CD14-positive monocyte (primary cell): ENCODE data around the gene CRYGA. TPM values are rescaled to one million over a fixed set of nuclear protein-coding genes. Genes with fewer than 3 reads are reported as not detected.

Experiments
- DNase-seq, 3 donors: peaks; one replicate each; pipeline ENCODE4 v3.0.0-alpha.2; 2011 to 2022
- H2AFZ ChIP-seq: 2 replicates; pipeline ENCODE4 v1.6.0; 2012; ENCODE audit warnings: mild to moderate bottlenecking, low read depth, low read length, inconsistent platforms; ENCODE audit not compliant: insufficient read depth, poor library complexity, severe bottlenecking
- H3K27ac ChIP-seq, 2 donors: 1 replicate in 1 of 2; 2 replicates in 1 of 2; pipeline ENCODE4 v1.5.1; 2012 to 2013; ENCODE audit warnings: low read length in 2 of 2, control low read depth in 1 of 2, inconsistent platforms in 1 of 2, low read depth in 1 of 2, mild to moderate bottlenecking in 1 of 2
- H3K27me3 ChIP-seq, 2 donors: one replicate each; pipeline versions ENCODE4 v1.6.0 to v1.6.1; 2011 to 2013; ENCODE audit warnings: low read length in 2 of 2; ENCODE audit not compliant: control insufficient read depth in 2 of 2, insufficient read depth in 2 of 2
- H3K36me3 ChIP-seq, 2 donors: replicated peaks in 1 of 2; 1 replicate in 1 of 2; 2 replicates in 1 of 2; pipeline versions ENCODE4 v1.5.1 to v1.6.1; 2012 to 2013; ENCODE audit warnings: low read length in 2 of 2, control low read depth in 1 of 2, inconsistent platforms in 1 of 2, mild to moderate bottlenecking in 1 of 2; ENCODE audit not compliant: insufficient read depth in 2 of 2, control insufficient read depth in 1 of 2
- H3K4me1 ChIP-seq, 2 donors: 1 replicate in 1 of 2; 2 replicates in 1 of 2; pipeline versions ENCODE4 v1.5.1 to v1.6.1; 2012 to 2013; ENCODE audit warnings: low read length in 2 of 2, control low read depth in 1 of 2, inconsistent platforms in 1 of 2, mild to moderate bottlenecking in 1 of 2, moderate library complexity in 1 of 2; ENCODE audit not compliant: insufficient read depth in 2 of 2, control insufficient read depth in 1 of 2
- H3K4me2 ChIP-seq: replicated peaks from 2 replicates; pipeline ENCODE3; 2012; ENCODE audit warnings: low read length, moderate library complexity, mild to moderate bottlenecking; ENCODE audit not compliant: poor library complexity, severe bottlenecking; ENCODE audit errors: extremely low read depth
- H3K4me3 ChIP-seq, 3 experiments: fragments of 200-600 bp in 1 of 3; sonication (generic) in 1 of 3; replicated peaks in 1 of 3; 1 replicate in 2 of 3; 2 replicates in 1 of 3; pipeline ENCODE4 v1.5.1; 2011 to 2013; ENCODE audit warnings: low read length in 3 of 3, mild to moderate bottlenecking in 3 of 3, control low read depth in 2 of 3, low read depth in 2 of 3, inconsistent platforms in 1 of 3, moderate library complexity in 1 of 3
- H3K79me2 ChIP-seq: 2 replicates; pipeline ENCODE4 v1.6.0; 2012; ENCODE audit warnings: mild to moderate bottlenecking, control low read depth, inconsistent platforms, low read length, moderate library complexity; ENCODE audit not compliant: insufficient read depth
- H3K9ac ChIP-seq: 2 replicates; pipeline ENCODE4 v1.6.0; 2017; ENCODE audit warnings: low read length, mild to moderate bottlenecking; ENCODE audit not compliant: insufficient read depth, poor library complexity, severe bottlenecking
- H3K9me3 ChIP-seq, 2 donors: replicated peaks in 1 of 2; 1 replicate in 1 of 2; 2 replicates in 1 of 2; pipeline versions ENCODE4 v1.5.1 to v1.6.1; 2012 to 2013; ENCODE audit warnings: low read length in 2 of 2, control low read depth in 1 of 2; ENCODE audit not compliant: control insufficient read depth in 1 of 2, insufficient read depth in 1 of 2
- H4K20me1 ChIP-seq: 2 replicates; pipeline ENCODE4 v1.6.0; 2012; ENCODE audit warnings: mild to moderate bottlenecking, low read length, control low read depth, moderate library complexity; ENCODE audit not compliant: insufficient read depth
- H3K27ac Mint-ChIP-seq, 7 donors: one replicate each; pipeline ENCODE4 v1.8.0; 2020; ENCODE audit warnings: mild to moderate bottlenecking in 7 of 7, mixed read lengths in 7 of 7, moderate library complexity in 6 of 7, inconsistent platforms in 2 of 7
- H3K27me3 Mint-ChIP-seq, 3 donors: one replicate each; pipeline ENCODE4 v1.8.0; 2021 to 2022; ENCODE audit warnings: low read depth in 3 of 3, mild to moderate bottlenecking in 3 of 3, mixed read lengths in 3 of 3, moderate library complexity in 3 of 3, inconsistent platforms in 1 of 3
- H3K36me3 Mint-ChIP-seq, 2 donors: one replicate each; pipeline ENCODE4 v1.8.0; 2020; ENCODE audit warnings: mixed read lengths in 2 of 2, inconsistent platforms in 1 of 2, mild to moderate bottlenecking in 1 of 2
- H3K4me1 Mint-ChIP-seq: one replicate; pipeline ENCODE4 v1.8.0; 2020; ENCODE audit warnings: mild to moderate bottlenecking, mixed read lengths
- H3K4me3 Mint-ChIP-seq, 2 donors: one replicate each; pipeline ENCODE4 v1.8.0; 2020; ENCODE audit warnings: mild to moderate bottlenecking in 2 of 2, mixed read lengths in 2 of 2, moderate library complexity in 1 of 2
- H3K9me3 Mint-ChIP-seq, 7 donors: one replicate each; pipeline ENCODE4 v1.8.0; 2020 to 2022; ENCODE audit warnings: mixed read lengths in 7 of 7, mild to moderate bottlenecking in 6 of 7, moderate library complexity in 6 of 7, inconsistent platforms in 2 of 7
- WGBS: methylation state at CpG from one replicate; pipeline ENCODE4 v1.1.5; 2013; ENCODE audit warnings: missing lambda C conversion rate; ENCODE audit not compliant: insufficient coverage; 5-methylcytosine and 5-hydroxymethylcytosine counted together
- intact Hi-C, 2 donors: fragments of 100-400 bp; cut with micrococcal nuclease; formaldehyde crosslinking; loops; one replicate each; pipeline versions ENCODE4 v1.15.0 to v1.15.1; 2023
- polyA plus RNA-seq, 3 donors: library from polyadenylated mRNA; depleted of rRNA in 1 of 3; unstranded in 2 of 3; stranded (reverse) in 1 of 3; fragments of 300-500 nt in 2 of 3; fragments of >200 nt in 1 of 3; fragmentation: Illumina TruSeq in 2 of 3; gene quantifications; 1 replicate in 2 of 3; 2 replicates in 1 of 3; pipeline ENCODE4 v1.2.3, GENCODE V29; 2012 to 2021
- TF ChIP-seq, protein P1 (sequence below): fragments of 200-600 bp; IDR thresholded peaks from one replicate; pipeline ENCODE4 v1.8.0; 2022; ENCODE audit warnings: antibody characterized with exemption, mild to moderate bottlenecking

CRYGA gene
- polyA plus RNA-seq, 3 donors = not detected

DNA sequence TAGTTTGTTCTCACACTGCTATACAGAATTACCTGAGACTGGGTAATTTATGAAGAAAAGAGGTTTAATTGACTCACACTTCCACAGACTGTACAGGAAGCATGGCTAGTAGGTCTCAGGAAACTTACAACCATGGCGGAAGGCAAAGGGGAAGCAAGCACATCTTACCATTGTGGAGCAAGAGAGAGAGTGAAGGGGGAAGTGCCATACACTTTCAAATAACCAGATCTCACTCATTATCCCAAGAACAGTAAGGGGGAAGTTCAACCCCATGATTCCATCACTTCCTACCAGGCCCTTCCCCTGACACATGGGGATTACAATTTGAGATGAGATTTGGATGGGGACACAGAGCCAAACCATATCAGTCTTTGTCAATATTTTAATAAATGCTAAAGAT lies 12.4 kb downstream of the CRYGA start:
- no peak overlapping the region for H3K4me3 ChIP-seq
- no peak overlapping the region for H3K4me3 Mint-ChIP-seq
- no peak overlapping the region for H3K27ac Mint-ChIP-seq
- H3K27me3 ChIP-seq = no peaks in the 10 kb centered on the region
- no peaks in the 10 kb centered on the region for H3K36me3 ChIP-seq
- H3K4me2 ChIP-seq = no peak overlapping the region
- no CpG with 5 or more reads among the region's 1 CpG for WGBS
- no peak overlapping the region for H2AFZ ChIP-seq
- intact Hi-C loops = no loop called here
- peaks cover 0 to 1% (median 0%) of the 10 kb centered on the region in 3 donors for H3K27me3 Mint-ChIP-seq
- peaks cover 5% of the 10 kb centered on the region for H3K4me1 Mint-ChIP-seq
- peak; percentile 8 to 27 (median 13) for DNase-seq
- no peak overlapping the region for H3K9ac ChIP-seq
- H3K9me3 ChIP-seq = peaks cover 0 to 4% of the 10 kb centered on the region in 2 donors
- TF ChIP-seq, protein P1, sequence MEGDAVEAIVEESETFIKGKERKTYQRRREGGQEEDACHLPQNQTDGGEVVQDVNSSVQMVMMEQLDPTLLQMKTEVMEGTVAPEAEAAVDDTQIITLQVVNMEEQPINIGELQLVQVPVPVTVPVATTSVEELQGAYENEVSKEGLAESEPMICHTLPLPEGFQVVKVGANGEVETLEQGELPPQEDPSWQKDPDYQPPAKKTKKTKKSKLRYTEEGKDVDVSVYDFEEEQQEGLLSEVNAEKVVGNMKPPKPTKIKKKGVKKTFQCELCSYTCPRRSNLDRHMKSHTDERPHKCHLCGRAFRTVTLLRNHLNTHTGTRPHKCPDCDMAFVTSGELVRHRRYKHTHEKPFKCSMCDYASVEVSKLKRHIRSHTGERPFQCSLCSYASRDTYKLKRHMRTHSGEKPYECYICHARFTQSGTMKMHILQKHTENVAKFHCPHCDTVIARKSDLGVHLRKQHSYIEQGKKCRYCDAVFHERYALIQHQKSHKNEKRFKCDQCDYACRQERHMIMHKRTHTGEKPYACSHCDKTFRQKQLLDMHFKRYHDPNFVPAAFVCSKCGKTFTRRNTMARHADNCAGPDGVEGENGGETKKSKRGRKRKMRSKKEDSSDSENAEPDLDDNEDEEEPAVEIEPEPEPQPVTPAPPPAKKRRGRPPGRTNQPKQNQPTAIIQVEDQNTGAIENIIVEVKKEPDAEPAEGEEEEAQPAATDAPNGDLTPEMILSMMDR = no peak
- peaks cover 10 to 20% (median 15%) of the 10 kb centered on the region in 7 donors for H3K9me3 Mint-ChIP-seq
- H3K27ac ChIP-seq = no peak overlapping the region
- no peaks in the 10 kb centered on the region for H3K79me2 ChIP-seq
- H4K20me1 ChIP-seq = no peaks in the 10 kb centered on the region
- no peaks in the 10 kb centered on the region for H3K4me1 ChIP-seq
- H3K36me3 Mint-ChIP-seq = no peaks in the 10 kb centered on the region

DNA sequence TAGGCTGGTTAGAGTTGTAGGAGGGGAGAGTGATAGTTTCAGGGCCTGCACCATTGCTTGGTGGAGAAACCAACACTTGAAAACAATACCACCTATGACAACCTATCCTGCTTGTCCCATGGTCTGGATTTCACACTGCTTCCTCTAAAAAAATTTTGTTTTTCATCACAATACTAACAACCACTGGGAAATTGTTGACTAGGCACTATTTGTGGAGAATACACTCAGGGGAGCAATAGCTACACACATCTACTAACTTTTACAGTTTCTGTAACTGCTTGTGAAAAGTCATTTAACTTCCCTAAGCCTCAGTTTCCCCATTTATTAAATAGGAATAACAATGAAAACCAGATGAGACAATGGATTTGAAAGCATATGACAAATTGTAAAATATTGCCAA lies 13.3 kb downstream of the CRYGA start:
- Mint-ChIP-seq H3K27me3 (peaks cover 0 to 1% (median 0%) of the 10 kb centered on the region in 3 donors), H3K4me3 (no peak overlapping the region), H3K9me3 (peaks cover 10 to 20% (median 15%) of the 10 kb centered on the region in 7 donors), H3K4me1 (peaks cover 5% of the 10 kb centered on the region), H3K36me3 (no peaks in the 10 kb centered on the region), H3K27ac (no peak overlapping the region)
- Histone ChIP-seq H4K20me1 (no peaks in the 10 kb centered on the region), H3K4me2 (no peak overlapping the region), H3K36me3 (no peaks in the 10 kb centered on the region), H3K4me1 (no peaks in the 10 kb centered on the region), H2AFZ (no peak overlapping the region), H3K9ac (no peak overlapping the region), H3K9me3 (peaks cover 0 to 4% of the 10 kb centered on the region in 2 donors), H3K27ac (no peak overlapping the region), H3K79me2 (no peaks in the 10 kb centered on the region), H3K27me3 (no peaks in the 10 kb centered on the region), H3K4me3 (no peak overlapping the region)
- TF ChIP-seq, protein P1 = no peak
- intact Hi-C loops = no loop called here
- no peak for DNase-seq
